Measurements from ENCODE around the gene CEMIP2.

Gene CEMIP2

DNA sequence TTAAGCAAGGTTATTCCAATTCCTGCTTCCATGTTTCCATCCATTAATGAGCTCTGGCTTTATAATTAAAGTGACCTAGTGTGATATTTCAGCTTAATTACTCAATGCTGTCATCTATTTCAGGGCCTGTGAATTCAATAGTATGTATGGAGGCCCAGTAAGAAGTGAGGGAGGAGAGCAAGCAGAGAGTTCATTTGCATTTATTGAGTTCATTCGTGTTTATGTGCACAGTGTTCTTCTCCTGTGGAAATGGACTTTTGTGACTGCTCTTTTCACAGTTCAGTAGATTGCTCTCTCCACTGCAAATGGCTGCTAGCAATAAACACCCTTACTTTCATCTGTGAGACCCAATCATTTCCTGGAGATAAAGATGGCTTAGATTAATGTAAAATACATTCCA lies 130.9 kb downstream of the CEMIP2 start:
- DNase-seq = no peak

DNA sequence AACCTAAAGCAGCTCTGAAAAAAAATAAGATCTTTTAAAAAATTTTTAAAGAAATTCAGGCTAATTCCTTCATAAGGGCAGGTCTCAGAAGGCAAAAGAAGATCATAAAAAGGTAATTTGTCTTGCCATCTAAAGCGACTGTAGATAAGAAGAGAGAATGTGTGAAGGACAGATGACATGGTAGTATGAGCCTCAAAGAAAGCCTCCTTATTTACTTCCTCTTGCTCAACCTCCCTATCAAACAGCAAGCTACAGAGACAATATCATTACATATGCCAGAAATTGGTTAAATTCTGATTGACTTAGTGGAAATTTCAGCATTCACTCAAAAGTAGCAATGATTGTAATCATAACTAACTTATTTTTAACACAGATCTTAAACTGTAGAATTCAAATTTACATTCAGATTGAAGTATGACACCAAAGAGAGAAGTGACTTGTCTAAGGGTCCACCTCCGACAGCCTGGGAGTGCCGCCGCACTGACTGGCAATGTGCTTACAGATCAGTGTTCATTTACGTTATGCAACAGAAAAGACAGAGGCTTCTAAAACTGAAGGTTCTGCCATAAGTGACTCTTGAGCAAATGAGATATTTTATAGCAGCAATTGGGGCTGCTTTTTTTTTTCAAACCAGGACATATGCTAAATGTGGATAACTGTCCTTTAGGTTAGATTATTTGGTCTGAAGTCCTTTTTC lies 132.0 kb downstream of the CEMIP2 start:
- DNase-seq = no peak

GRCh38 chr9:71634752-71635151 lies 133.6 kb downstream of the CEMIP2 start:
- no peak for DNase-seq
